Mammary epithelial cell (primary cell): ENCODE results near the gene RIN2.

Source experiments
- CTCF ChIP-seq, 2 donors: IDR thresholded peaks in 1 of 2; conservative IDR thresholded peaks in 1 of 2; 2 replicates each; pipeline ENCODE4 v1.5.1; 2011 to 2012; ENCODE audit warnings: inconsistent platforms in 2 of 2, low read length in 2 of 2, mild to moderate bottlenecking in 2 of 2, control low read depth in 1 of 2, low read depth in 1 of 2; ENCODE audit not compliant: insufficient read depth in 1 of 2; ENCODE audit errors: extremely low read depth in 1 of 2
- EZH2 ChIP-seq: IDR thresholded peaks from 2 replicates; pipeline ENCODE4 v1.6.1; 2012; ENCODE audit warnings: low read length, inconsistent platforms, borderline replicate concordance

DNA sequence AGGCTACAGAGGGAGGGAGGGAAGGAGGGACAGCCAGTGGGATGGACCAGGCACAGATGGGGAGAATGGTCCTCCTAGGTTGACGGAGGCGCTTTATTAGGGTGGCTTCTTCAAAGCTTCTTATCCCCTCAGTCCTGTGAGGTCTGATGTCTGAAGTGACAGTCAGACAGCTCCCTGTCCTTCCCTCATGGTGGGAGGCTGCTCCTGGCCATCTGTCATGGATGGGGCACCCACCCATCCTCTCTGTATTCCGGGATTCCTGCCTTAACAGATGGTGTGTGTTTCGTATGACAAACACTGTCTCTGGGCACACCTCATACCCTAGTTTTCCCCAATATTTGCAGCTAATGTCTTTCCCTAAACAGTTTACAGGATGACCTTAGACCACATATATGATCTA is 7.9 kb downstream of the RIN2 start:
- no peak for TF ChIP-seq CTCF (conservative IDR thresholded peaks at IDR 0.05 in 1 of 2, IDR thresholded peaks at IDR 0.05 in 1 of 2; ENCODE audit: extremely low read depth in 1 of 2, insufficient read depth in 1 of 2, low read depth in 1 of 2, low read length in 2 of 2)
- no peak for TF ChIP-seq EZH2
